Motor neuron (in vitro differentiated cells): Measurements from ENCODE around the gene CNBP. TPM values are rescaled to one million over a fixed set of nuclear protein-coding genes. Genes with fewer than 3 reads are reported as not detected.
A peak's percentile ranks its signal among the peaks of the same experiment; 100 is the strongest.
"Not testable (repeated sequence)": the region's sequence is repeated elsewhere in the genome, so short reads cannot be mapped to it uniquely, and the experiment has no call there.

Source experiments
- ATAC-seq, 8 experiments: fragments of 200-7000 bp; cut with Tn5 transposase; replicated peaks in 6 of 8; 2 replicates each; pipeline ENCODE4 v1.8.0; 2021; ENCODE audit warnings: mild to moderate bottlenecking in 8 of 8, moderate library complexity in 8 of 8
- H3K27ac ChIP-seq, 2 donors: fragments of 250-450 bp; sonication (Bioruptor Pico); 2 replicates each; pipeline ENCODE4 v1.9.0; 2021; ENCODE audit warnings: antibody characterized with exemption in 2 of 2, mild to moderate bottlenecking in 2 of 2, moderate library complexity in 1 of 2
- H3K4me1 ChIP-seq, 2 donors: fragments of 250-450 bp; sonication (Bioruptor Pico); replicated peaks in 1 of 2; 2 replicates each; pipeline ENCODE4 v1.6.1; 2021; ENCODE audit warnings: antibody characterized with exemption in 2 of 2, mild to moderate bottlenecking in 2 of 2, moderate library complexity in 1 of 2
- H3K4me3 ChIP-seq, 5 donors: fragments of 250-450 bp; sonication (Bioruptor Pico); 2 replicates each; pipeline ENCODE4 v1.9.0; 2021; ENCODE audit warnings: antibody characterized with exemption in 5 of 5, mild to moderate bottlenecking in 5 of 5, moderate library complexity in 4 of 5
- WGBS, 10 experiments: fragments of 450-650 bp; shearing (Covaris generic); methylation state at CpG; one replicate each; pipeline ENCODE4 v1.0.0; 2022; 5-methylcytosine and 5-hydroxymethylcytosine counted together
- in situ Hi-C, 9 experiments: fragments of 400-800 bp; cut with MboI; loops; one replicate each; pipeline ENCODE4 v1.15.0; 2021; ENCODE audit warnings: low sequenced_read_pairs in 9 of 9, low pct_unique_long_range_greater_than_20kb in 2 of 9; ENCODE audit not compliant: unreplicated experiment in 9 of 9
- total RNA-seq, 8 experiments: library from RNA; unstranded; fragments of 300-600 nt; gene quantifications; 2 replicates each; pipeline versions ENCODE4 v1.2.3 to v1.2.4, GENCODE V29; 2022

Gene CNBP
- total RNA-seq, 8 experiments from 2014 or later: 212 to 375 (median 304) TPM

DNA sequence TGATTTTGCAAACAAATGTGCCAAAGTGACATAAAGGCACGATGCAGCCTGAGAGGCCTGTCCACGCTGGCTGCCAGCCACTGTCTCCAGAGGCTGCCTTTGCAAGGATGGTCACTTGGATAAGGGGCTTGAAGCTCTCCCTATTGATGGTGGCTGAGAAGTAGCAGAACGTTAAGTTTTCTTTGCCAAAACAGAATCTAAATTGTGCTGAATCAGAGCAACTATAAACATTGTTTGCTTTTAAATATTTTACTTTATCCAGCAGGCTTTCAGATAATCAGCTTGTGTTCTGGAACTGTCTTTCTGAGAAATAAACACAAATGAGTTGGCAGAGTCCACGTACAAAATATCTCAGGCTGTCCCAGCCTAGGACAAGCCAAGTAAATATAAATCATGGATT, 23.8 kb upstream of the CNBP start:
- H3K4me3 ChIP-seq: no peak overlapping the region
- 9 to 100% (median 68%) methylated on average over 1 to 4 of the region's 4 CpGs; no CpG with 5 or more reads in 2 of the 10 experiments for WGBS, 10 experiments
- peak in 1 of 8 experiments; percentile 30 for ATAC-seq
- in situ Hi-C loops: no loop called here
- no peaks in the 10 kb centered on the region for H3K4me1 ChIP-seq
- no peak overlapping the region for H3K27ac ChIP-seq

DNA sequence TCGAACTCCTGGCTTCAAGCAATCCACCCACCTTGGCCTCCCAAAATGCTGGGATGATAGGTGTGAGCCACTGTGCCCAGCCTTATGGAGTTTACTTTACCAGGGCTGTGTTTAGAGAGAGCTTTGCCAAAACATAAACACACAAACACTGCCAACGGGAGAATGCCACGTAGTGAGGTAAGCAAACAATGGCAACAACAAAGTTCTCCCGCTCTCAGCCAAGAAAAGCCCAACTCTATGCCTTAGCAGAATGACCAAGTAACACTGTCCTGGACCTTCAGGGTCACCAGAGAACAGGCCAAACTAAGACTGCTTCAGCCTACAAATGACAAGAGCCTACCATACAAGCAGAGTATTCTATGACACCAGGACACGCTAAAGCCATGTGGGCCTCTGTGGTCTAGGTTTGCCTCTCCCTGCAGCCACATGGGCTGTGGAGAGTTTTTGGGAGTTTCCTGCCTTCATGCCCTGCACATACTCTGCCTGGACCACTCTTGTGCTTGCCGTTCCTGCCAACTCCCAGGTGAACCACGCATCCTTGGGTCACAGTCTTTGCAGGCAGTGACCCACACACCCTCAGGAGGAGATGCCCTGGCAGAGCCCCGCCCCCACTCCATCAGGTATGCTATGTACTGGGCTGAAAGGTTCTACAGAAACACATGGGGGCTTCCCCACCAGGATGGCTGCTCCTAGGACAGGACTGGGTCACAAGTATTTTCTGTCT, 21.6 kb upstream of the CNBP start:
- 57 to 93% (median 86%) methylated on average over 2 to 5 of the region's 8 CpGs; no CpG with 5 or more reads in 1 of the 10 experiments for WGBS, 10 experiments
- in situ Hi-C loops: no loop called here
- H3K27ac ChIP-seq: no peak overlapping the region
- no peak for ATAC-seq
- no peaks in the 10 kb centered on the region for H3K4me1 ChIP-seq
- H3K4me3 ChIP-seq: no peak overlapping the region

- peak in 2 of 8 experiments; percentile 59 to 60 for ATAC-seq
- in situ Hi-C loops: no loop called here
- WGBS, 10 experiments: 3 to 100% (median 65%) methylated on average over 1 to 2 of the region's 2 CpGs
- H3K27ac ChIP-seq: no peak overlapping the region
- H3K4me3 ChIP-seq: no peak overlapping the region
- no peaks in the 10 kb centered on the region for H3K4me1 ChIP-seq
Measured at GRCh38 chr3:129204473-129204872, 20.8 kb upstream of the CNBP start.

DNA sequence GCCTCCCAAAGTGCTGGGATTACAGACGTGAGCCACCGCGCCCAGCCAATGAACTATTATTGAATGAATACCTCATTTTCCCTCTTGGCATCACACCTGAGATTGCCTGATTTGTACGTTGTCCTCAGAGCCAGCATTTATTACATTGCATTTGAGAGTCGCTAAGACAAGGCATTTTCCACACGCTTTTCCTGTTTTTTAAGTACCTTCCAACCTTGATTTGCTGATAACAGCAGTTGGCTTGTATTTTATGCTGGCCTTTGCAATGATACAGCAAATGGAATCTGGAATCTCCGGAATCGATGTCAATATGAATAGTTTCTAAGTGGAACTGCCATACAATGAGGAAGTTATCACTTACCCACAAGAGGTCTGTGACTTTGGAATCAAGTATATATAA, 15.7 kb upstream of the CNBP start:
- in situ Hi-C loops: no loop called here
- Histone ChIP-seq H3K4me1 (no peaks in the 10 kb centered on the region), H3K27ac (no peak overlapping the region), H3K4me3 (no peak overlapping the region)
- ATAC-seq: no peak
- WGBS, 10 experiments: 81 to 100% (median 90%) methylated on average over 1 to 8 of the region's 8 CpGs; no CpG with 5 or more reads in 2 of the 10 experiments

DNA sequence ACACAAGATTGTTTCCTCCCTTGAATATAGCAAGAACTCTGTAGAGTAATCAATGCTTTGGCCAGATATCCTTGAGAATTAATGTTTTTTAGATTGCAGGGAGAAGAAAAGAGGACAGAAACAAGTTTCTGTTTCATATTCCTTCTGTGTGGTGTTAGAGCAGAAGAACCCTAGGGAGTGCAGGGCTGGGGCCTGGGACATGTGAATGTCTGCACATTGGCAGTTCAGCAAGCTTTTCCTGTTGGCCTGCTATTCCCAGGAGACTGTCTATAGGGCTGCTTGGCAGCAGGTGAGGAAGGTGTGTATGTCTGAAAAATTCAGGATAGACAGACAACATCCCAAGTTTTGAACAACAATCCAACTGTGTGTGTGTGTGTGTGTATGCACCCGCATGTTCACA, 13.6 kb upstream of the CNBP start:
- Histone ChIP-seq H3K4me1 (no peaks in the 10 kb centered on the region), H3K27ac (no peak overlapping the region), H3K4me3 (no peak overlapping the region)
- in situ Hi-C loops: no loop called here
- WGBS, 10 experiments: 60 to 100% methylated on average over 1 of the region's 1 CpG; no CpG with 5 or more reads in 8 of the 10 experiments
- no peak for ATAC-seq

- ATAC-seq: no peak
- H3K27ac ChIP-seq: no peak overlapping the region
- H3K4me1 ChIP-seq: no peaks in the 10 kb centered on the region
- no peak overlapping the region for H3K4me3 ChIP-seq
- WGBS, 10 experiments: 59 to 100% (median 83%) methylated on average over 1 to 3 of the region's 3 CpGs; no CpG with 5 or more reads in 1 of the 10 experiments
- in situ Hi-C loops: no loop called here
Measured at GRCh38 chr3:129196601-129197000, 12.9 kb upstream of the CNBP start.

DNA sequence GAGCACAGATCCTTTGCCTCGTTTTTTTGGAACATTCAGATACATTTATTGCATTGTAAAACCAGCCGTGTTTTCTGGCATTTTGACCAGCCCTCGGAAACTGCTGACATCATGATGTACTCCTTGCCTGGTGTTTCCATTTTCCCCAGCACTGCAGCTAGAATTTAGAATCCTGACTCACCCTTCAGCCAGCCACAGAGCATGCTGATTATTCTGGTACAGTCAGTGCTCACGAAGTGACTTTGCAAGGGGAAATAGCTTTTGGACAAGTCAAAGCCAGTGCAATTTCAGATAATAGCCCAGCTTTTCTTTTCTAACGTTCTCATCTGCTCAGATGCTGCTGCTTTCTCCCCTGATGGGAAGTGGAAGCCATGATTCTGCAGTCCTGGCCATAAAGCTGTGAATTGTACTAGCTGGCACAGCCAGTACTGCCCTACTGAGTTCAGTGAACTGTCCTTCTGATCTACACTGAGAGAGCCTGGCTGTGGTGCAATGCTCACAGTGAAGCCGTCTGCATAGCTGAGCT, 12.1 kb upstream of the CNBP start:
- H3K4me1 ChIP-seq: no peaks in the 10 kb centered on the region
- peak; percentile 77 to 99 (median 96) for ATAC-seq
- H3K27ac ChIP-seq: no peak overlapping the region
- 0 to 59% (median 25%) methylated on average over 3 to 6 of the region's 6 CpGs; no CpG with 5 or more reads in 3 of the 10 experiments for WGBS, 10 experiments
- no peak overlapping the region for H3K4me3 ChIP-seq
- in situ Hi-C loops: no loop called here

GRCh38 chr3:129189793-129190192, 6.1 kb upstream of the CNBP start:
- H3K4me1 ChIP-seq, ATAC-seq, H3K27ac ChIP-seq, H3K4me3 ChIP-seq: not testable (repeated sequence)
- in situ Hi-C loops: loop anchor here in 1 of 9 experiments (10.0 kb wide), 1 partner anchor 55 kb away; the partner anchor contains the start of gene COPG1
- WGBS, 10 experiments: 88 to 100% (median 93%) methylated on average over 2 to 7 of the region's 8 CpGs; no CpG with 5 or more reads in 1 of the 10 experiments

GRCh38 chr3:129187857-129188256, 4.2 kb upstream of the CNBP start:
- Histone ChIP-seq H3K4me3 (no peak overlapping the region), H3K27ac (no peak overlapping the region), H3K4me1 (peaks cover 6% of the 10 kb centered on the region in 2 donors)
- in situ Hi-C loops: loop anchor here in 1 of 9 experiments (10.0 kb wide), 1 partner anchor 57 kb away; the partner anchor contains the start of gene COPG1
- WGBS, 10 experiments: 14 to 92% (median 62%) methylated on average over 1 of the region's 1 CpG; no CpG with 5 or more reads in 2 of the 10 experiments
- ATAC-seq: no peak

- H3K4me1 ChIP-seq: peaks cover 6 to 12% of the 10 kb centered on the region in 2 donors
- in situ Hi-C loops: loop anchor here in 1 of 9 experiments (10.0 kb wide), 1 partner anchor 59 kb away; the partner anchor contains the start of gene COPG1
- WGBS, 10 experiments: 57 to 100% (median 81%) methylated on average over 1 to 3 of the region's 3 CpGs; no CpG with 5 or more reads in 1 of the 10 experiments
- no peak overlapping the region for H3K4me3 ChIP-seq
- no peak for ATAC-seq
- H3K27ac ChIP-seq: no peak overlapping the region
Measured at GRCh38 chr3:129185783-129186182, 2.1 kb upstream of the CNBP start.

DNA sequence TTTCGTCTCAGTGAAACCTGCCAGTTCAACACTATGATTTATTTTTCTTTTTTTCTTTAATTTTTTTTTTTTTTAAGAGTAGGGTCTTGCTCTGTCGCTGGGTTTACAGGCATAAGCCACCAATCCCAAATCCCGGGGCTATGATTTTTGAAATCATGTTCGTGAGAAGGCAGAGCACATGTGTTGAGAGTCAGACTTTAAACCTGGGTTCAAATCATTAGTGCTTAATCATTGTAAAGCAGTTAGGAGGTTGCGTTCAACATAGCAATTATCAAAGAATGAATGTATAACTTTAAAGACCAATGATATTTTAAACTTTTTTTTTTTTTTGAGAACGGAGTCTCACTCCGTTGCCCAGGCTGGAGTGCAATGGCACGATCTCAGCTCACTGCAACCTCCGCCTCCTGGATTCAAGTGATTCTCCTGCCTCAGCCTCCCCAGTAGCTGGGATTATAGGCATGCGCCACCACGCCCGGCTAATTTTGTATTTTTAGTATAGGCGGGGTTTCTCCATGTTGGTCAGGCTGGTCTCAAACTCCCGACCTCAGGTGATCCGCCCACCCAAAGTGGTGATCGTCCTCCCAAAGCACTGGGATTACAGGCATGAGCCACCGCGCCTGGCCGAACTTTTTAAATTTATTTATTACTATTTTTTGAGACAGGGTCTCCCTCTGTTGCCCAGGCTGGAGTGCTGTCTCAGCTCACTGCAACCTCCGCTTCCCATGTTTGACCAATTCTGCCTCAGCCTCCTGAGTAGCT, 1.3 kb upstream of the CNBP start:
- WGBS, 10 experiments: 50 to 91% (median 83%) methylated on average over 3 to 19 of the region's 20 CpGs; no CpG with 5 or more reads in 1 of the 10 experiments
- in situ Hi-C loops: loop anchor here in 1 of 9 experiments (10.0 kb wide), 1 partner anchor 60 kb away; the partner anchor contains the start of gene COPG1
- H3K27ac ChIP-seq, ATAC-seq: not testable (repeated sequence)
- peaks cover 6 to 15% of the 10 kb centered on the region in 2 donors for H3K4me1 ChIP-seq
- H3K4me3 ChIP-seq: peak overlapping the region; percentile 66 to 98 (median 92)

- in situ Hi-C loops: loop anchor here in 1 of 9 experiments (10.0 kb wide), 1 partner anchor 60 kb away; the partner anchor contains the start of gene COPG1
- ATAC-seq: peak in 7 of 8 experiments; percentile 0 to 8 (median 3)
- WGBS, 10 experiments: 0 to 7% (median 0%) methylated on average over 1 to 5 of the region's 5 CpGs; no CpG with 5 or more reads in 4 of the 10 experiments
- Histone ChIP-seq H3K27ac (peak overlapping the region; percentile 84 to 88), H3K4me1 (peaks cover 6 to 15% of the 10 kb centered on the region in 2 donors), H3K4me3 (peak overlapping the region; percentile 66 to 98 (median 92))
Measured at GRCh38 chr3:129184396-129184657, 631 bp upstream of the CNBP start.
